ENCODE data around the gene RAI1. TPM values are rescaled to one million over a fixed set of nuclear protein-coding genes. Genes with fewer than 3 reads are reported as not detected.

RAI1 gene
- total and polyA plus RNA-seq, 2 of the 8 experiments (the other 6 are each of a cell fraction or from before 2014, with no cell fraction given) = 0.39 to 1.2 TPM

- no peak overlapping the region for H3K4ac ChIP-seq (replicated peaks; ENCODE audit: insufficient read length, low read depth, low read length)
- H2BK120ac ChIP-seq (replicated peaks; ENCODE audit: low read depth, low read length) = no peak overlapping the region
- no peak overlapping the region for H2AFZ ChIP-seq (ENCODE audit: low read length)
- no peak overlapping the region for H4K91ac ChIP-seq (replicated peaks; ENCODE audit: insufficient read length, low read length)
- H3K9ac ChIP-seq (replicated peaks in 1 of 4; ENCODE audit: extremely low read depth in 1 of 4, low read depth in 3 of 4, low read length in 3 of 4) = no peak overlapping the region
- no peak overlapping the region for H3K23ac ChIP-seq (ENCODE audit: insufficient read length)
- no peak overlapping the region for H3K56ac ChIP-seq (replicated peaks; ENCODE audit: insufficient read length, low read depth, low read length)
- H2AK5ac ChIP-seq (ENCODE audit: low read depth, low read length) = peak overlapping the region; percentile 24
- TF ChIP-seq ATF3 (IDR thresholded peaks at IDR 0.05; ENCODE audit: insufficient read depth, low read depth, low read length) (no peak), RNF2 (IDR thresholded peaks at IDR 0.05; ENCODE audit: borderline replicate concordance, low read depth, low read length, missing control alignments, poor library complexity, severe bottlenecking) (peak; percentile 43)
- H2BK5ac ChIP-seq (ENCODE audit: low read depth, low read length) = no peak overlapping the region
- H3K27me3 ChIP-seq (replicated peaks in 1 of 4; ENCODE audit: control insufficient read depth in 3 of 4, extremely low read depth in 1 of 4, insufficient read depth in 3 of 4, low read length in 3 of 4) = peaks cover 80 to 97% (median 95%) of the 10 kb centered on the region in 4 experiments
- no peaks in the 10 kb centered on the region for H3K36me3 ChIP-seq (ENCODE audit: control insufficient read depth in 2 of 4, insufficient read depth in 4 of 4, low read length in 3 of 4)
- peak overlapping the region in 1 of 4 experiments; percentile 47; a peak in 1 of 8 replicates for H3K4me3 ChIP-seq (ENCODE audit: extremely low read depth in 1 of 4, insufficient read depth in 2 of 4, low read depth in 3 of 4, low read length in 4 of 4)
- H3K14ac ChIP-seq (ENCODE audit: insufficient read length) = no peak overlapping the region
- no peaks in the 10 kb centered on the region for H3K9me3 ChIP-seq (ENCODE audit: insufficient read depth in 2 of 2, low read depth in 1 of 2, low read length in 1 of 2)
- WGBS, 2 experiments (ENCODE audit: extremely low coverage in 1 of 2, insufficient coverage in 1 of 2, insufficient read length in 1 of 2, insufficient replicate concordance in 2 of 2, low coverage in 1 of 2, low lambda C conversion rate in 2 of 2, missing lambda C conversion rate in 1 of 2) = 34% methylated on average over 6 of the region's 7 CpGs; no CpG with 5 or more reads in 1 of the 2 experiments
- no peak overlapping the region for H2BK15ac ChIP-seq (ENCODE audit: low read length)
- no peak overlapping the region for H3K27ac ChIP-seq (ENCODE audit: low read depth, low read length)
- H4K20me1 ChIP-seq (replicated peaks in 1 of 2; ENCODE audit: control insufficient read depth in 1 of 2, insufficient read depth in 2 of 2, low read length in 2 of 2) = peaks cover 32 to 40% of the 10 kb centered on the region in 2 experiments
- H3K4me1 ChIP-seq (replicated peaks in 1 of 4; ENCODE audit: control insufficient read depth in 3 of 4, insufficient read depth in 4 of 4, low read length in 3 of 4) = peaks cover 0 to 40% (median 32%) of the 10 kb centered on the region in 4 experiments; a peak in 6 of 7 replicates
- H3K4me2 ChIP-seq (ENCODE audit: insufficient read depth in 1 of 2, low read depth in 2 of 2, low read length in 2 of 2) = peak overlapping the region in 1 of 2 experiments; percentile 55; a peak in 1 of 4 replicates
- H4K8ac ChIP-seq (ENCODE audit: extremely low read depth, insufficient read depth, low read length) = no peak overlapping the region
- no peak overlapping the region for H4K5ac ChIP-seq (ENCODE audit: insufficient read length, low read depth, low read length)
- H3K18ac ChIP-seq (ENCODE audit: extremely low read depth, low read length) = no peak overlapping the region; the same call in 1 of the 2 replicates
- FAIRE-seq (no peak), DNase-seq (ENCODE audit: low read depth in 1 of 2, low spot score in 2 of 2) (no peak)
- no peaks in the 10 kb centered on the region for H3K79me1 ChIP-seq (ENCODE audit: low read depth, low read length)
- H2BK20ac ChIP-seq (ENCODE audit: low read length) = no peak overlapping the region
- POLR2A ChIA-PET (ENCODE audit: partially characterized antibody) = interaction anchor here (0.7 to 1.5 kb wide), 7 partner anchors 9 to 161 kb away, joined by 3 to 6 read pairs (median 3); partner anchors contain the start of gene RAI1
- H3K23me2 ChIP-seq (ENCODE audit: low read depth, low read length) = peaks cover 7% of the 10 kb centered on the region; the same call in 1 of the 2 replicates
- peak overlapping the region; percentile 84; the same call in 1 of the 2 replicates for H2BK12ac ChIP-seq (ENCODE audit: low read depth, low read length)
- CTCF ChIA-PET (ENCODE audit: partially characterized antibody) = interaction anchor here (0.9 to 3.0 kb wide), 4 partner anchors 10 to 81 kb away, joined by 3 to 12 read pairs (median 6); no protein-coding TSS in a partner anchor
- H3K79me2 ChIP-seq (ENCODE audit: control insufficient read depth in 1 of 2, insufficient read depth in 2 of 2, low read length in 2 of 2) = no peaks in the 10 kb centered on the region
These were observed 18.2 kb downstream of the RAI1 start for GRCh38 chr17:17699491-17699890.

All from H1 (cell line).